H9 (cell line): ENCODE results near the gene SEMA3G. TPM values are rescaled to one million over a fixed set of nuclear protein-coding genes. Genes with fewer than 3 reads are reported as not detected.

Source experiments
- DNase-seq: peaks from one replicate; pipeline ENCODE4 v3.0.0-alpha.2; 2017
- H2AFZ ChIP-seq: one replicate; pipeline ENCODE4 v1.6.1; 2013; ENCODE audit warnings: mild to moderate bottlenecking, low read length, control low read depth, moderate library complexity
- H2AK5ac ChIP-seq: 2 replicates; pipeline ENCODE4 v1.6.1; 2013; ENCODE audit warnings: low read length, control low read depth, mixed read lengths; ENCODE audit not compliant: insufficient read length
- H2BK120ac ChIP-seq: one replicate; pipeline ENCODE4 v1.6.1; 2013; ENCODE audit warnings: low read depth, mild to moderate bottlenecking, low read length, control low read depth, inconsistent platforms; ENCODE audit not compliant: poor library complexity, severe bottlenecking
- H2BK12ac ChIP-seq: 2 replicates; pipeline ENCODE4 v1.6.1; 2013; ENCODE audit warnings: low read length, control low read depth, mixed read lengths, low read depth; ENCODE audit not compliant: insufficient read length
- H2BK15ac ChIP-seq: 2 replicates; pipeline ENCODE4 v1.6.1; 2013; ENCODE audit warnings: low read depth, low read length, control low read depth
- H2BK20ac ChIP-seq: one replicate; pipeline ENCODE4 v1.6.1; 2013; ENCODE audit warnings: low read depth, mild to moderate bottlenecking, low read length, control low read depth, inconsistent platforms; ENCODE audit not compliant: poor library complexity, severe bottlenecking
- H2BK5ac ChIP-seq: 2 replicates; pipeline ENCODE4 v1.6.1; 2013; ENCODE audit warnings: low read length, control low read depth, mixed read lengths; ENCODE audit not compliant: insufficient read length
- H3K14ac ChIP-seq: 2 replicates; pipeline ENCODE4 v1.6.1; 2013; ENCODE audit warnings: low read length, control low read depth; ENCODE audit not compliant: insufficient read depth
- H3K18ac ChIP-seq: 2 replicates; pipeline ENCODE4 v1.6.1; 2013; ENCODE audit warnings: low read depth, mild to moderate bottlenecking, mixed read lengths, low read length, control low read depth; ENCODE audit not compliant: insufficient read length
- H3K23ac ChIP-seq: 2 replicates; pipeline ENCODE4 v1.6.1; 2013; ENCODE audit warnings: low read length, control low read depth, mixed read lengths, low read depth; ENCODE audit not compliant: insufficient read length
- H3K23me2 ChIP-seq: 2 replicates; pipeline ENCODE4 v1.6.1; 2013; ENCODE audit warnings: low read depth, mild to moderate bottlenecking, mixed read lengths, low read length, control low read depth; ENCODE audit not compliant: insufficient read length, poor library complexity, severe bottlenecking
- H3K27ac ChIP-seq: 2 replicates; pipeline ENCODE4 v1.5.1; 2013; ENCODE audit warnings: low read length, control low read depth, mixed read lengths, low read depth; ENCODE audit not compliant: insufficient read length
- H3K27me3 ChIP-seq: 2 replicates; pipeline ENCODE4 v1.6.1; 2013; ENCODE audit warnings: low read length, control low read depth, inconsistent platforms; ENCODE audit not compliant: insufficient read depth
- H3K4ac ChIP-seq: 2 replicates; pipeline ENCODE4 v1.6.1; 2013; ENCODE audit warnings: low read depth, mild to moderate bottlenecking, control low read depth, inconsistent platforms, low read length, moderate library complexity
- H3K4me1 ChIP-seq: 2 replicates; pipeline ENCODE4 v1.6.1; 2013; ENCODE audit warnings: low read length, control low read depth, inconsistent platforms; ENCODE audit not compliant: insufficient read depth
- H3K4me2 ChIP-seq: 2 replicates; pipeline ENCODE4 v1.6.1; 2013; ENCODE audit warnings: low read length, control low read depth, mixed read lengths; ENCODE audit not compliant: insufficient read length, insufficient read depth
- H3K56ac ChIP-seq: 2 replicates; pipeline ENCODE4 v1.6.1; 2013; ENCODE audit warnings: low read depth, mild to moderate bottlenecking, mixed read lengths, low read length, control low read depth; ENCODE audit not compliant: insufficient read length
- H3K79me1 ChIP-seq: 2 replicates; pipeline ENCODE4 v1.6.1; 2013; ENCODE audit warnings: low read depth, mild to moderate bottlenecking, moderate library complexity, low read length, control low read depth, inconsistent platforms; ENCODE audit not compliant: insufficient read depth, poor library complexity, severe bottlenecking
- H3K79me2 ChIP-seq: 2 replicates; pipeline ENCODE4 v1.6.1; 2013; ENCODE audit warnings: low read length, control low read depth, inconsistent platforms; ENCODE audit not compliant: insufficient read depth
- H3K9ac ChIP-seq: 2 replicates; pipeline ENCODE4 v1.6.1; 2013; ENCODE audit warnings: low read length, control low read depth, mixed read lengths; ENCODE audit not compliant: insufficient read length; ENCODE audit errors: extremely low read depth
- H3K9me3 ChIP-seq: one replicate; pipeline ENCODE4 v1.6.1; 2013; ENCODE audit warnings: low read depth, low read length, inconsistent platforms; ENCODE audit not compliant: control insufficient read depth
- H3T11ph ChIP-seq: one replicate; pipeline ENCODE4 v1.6.1; 2013; ENCODE audit warnings: mild to moderate bottlenecking, low read length, control low read depth, inconsistent platforms
- H4K20me1 ChIP-seq: one replicate; pipeline ENCODE4 v1.6.1; 2013; ENCODE audit not compliant: control insufficient read depth, insufficient read length, insufficient read depth
- H4K5ac ChIP-seq: 2 replicates; pipeline ENCODE4 v1.6.1; 2013; ENCODE audit warnings: low read depth, mild to moderate bottlenecking, mixed read lengths, low read length, control low read depth; ENCODE audit not compliant: insufficient read length
- H4K8ac ChIP-seq: replicated peaks from 2 replicates; pipeline ENCODE4 v1.6.1; 2013; ENCODE audit warnings: low read length, control low read depth, mixed read lengths, low read depth; ENCODE audit not compliant: insufficient read length
- H4K91ac ChIP-seq: 2 replicates; pipeline ENCODE4 v1.6.1; 2013; ENCODE audit warnings: low read depth, mild to moderate bottlenecking, moderate library complexity, mixed read lengths, low read length, control low read depth; ENCODE audit not compliant: insufficient read length
- H3K27ac Mint-ChIP-seq, 3 experiments: 2 replicates in 2 of 3; 3 replicates in 1 of 3; pipeline ENCODE4 v1.8.0; 2020 to 2021; ENCODE audit warnings: mixed read lengths in 3 of 3, mild to moderate bottlenecking in 1 of 3, moderate library complexity in 1 of 3
- H3K27me3 Mint-ChIP-seq: 2 replicates; pipeline ENCODE4 v1.8.0; 2021; ENCODE audit warnings: low read depth, mild to moderate bottlenecking, moderate library complexity, mixed read lengths
- H3K36me3 Mint-ChIP-seq, 3 experiments: 2 replicates in 2 of 3; 3 replicates in 1 of 3; pipeline ENCODE4 v1.8.0; 2020 to 2021; ENCODE audit warnings: low read depth in 3 of 3, mixed read lengths in 3 of 3; ENCODE audit not compliant: insufficient read depth in 1 of 3
- H3K4me1 Mint-ChIP-seq, 2 experiments: 2 replicates each; pipeline ENCODE4 v1.8.0; 2020; ENCODE audit warnings: mixed read lengths in 2 of 2
- H3K4me3 Mint-ChIP-seq, 2 experiments: 2 replicates in 1 of 2; 3 replicates in 1 of 2; pipeline ENCODE4 v1.8.0; 2020 to 2021; ENCODE audit warnings: mild to moderate bottlenecking in 2 of 2, mixed read lengths in 2 of 2, moderate library complexity in 1 of 2
- H3K9me3 Mint-ChIP-seq, 2 experiments: 2 replicates in 1 of 2; 3 replicates in 1 of 2; pipeline ENCODE4 v1.8.0; 2020; ENCODE audit warnings: mild to moderate bottlenecking in 2 of 2, mixed read lengths in 2 of 2, moderate library complexity in 1 of 2
- WGBS: extraction: QIAGEN DNeasy Blood & Tissue Kit; methylation state at CpG from one replicate; pipeline ENCODE4 v1.1.7; 2013; ENCODE audit warnings: missing lambda C conversion rate, low lambda C conversion rate, mixed read lengths; ENCODE audit not compliant: insufficient read length; ENCODE audit errors: extremely low coverage; 5-methylcytosine and 5-hydroxymethylcytosine counted together
- total RNA-seq: library from RNA; stranded (reverse); gene quantifications from 2 replicates; pipeline ENCODE4 v1.2.1, GENCODE V29; 2021
- TF ChIP-seq, protein P1 (sequence below): fragments of 200-600 bp; sonication (generic); conservative IDR thresholded peaks from 3 replicates; pipeline ENCODE4 v1.8.0; 2021; ENCODE audit warnings: antibody characterized with exemption, mild to moderate bottlenecking

The SEMA3G gene
- total RNA-seq, 1 experiment from 2014 or later, result 2.4 TPM

DNA sequence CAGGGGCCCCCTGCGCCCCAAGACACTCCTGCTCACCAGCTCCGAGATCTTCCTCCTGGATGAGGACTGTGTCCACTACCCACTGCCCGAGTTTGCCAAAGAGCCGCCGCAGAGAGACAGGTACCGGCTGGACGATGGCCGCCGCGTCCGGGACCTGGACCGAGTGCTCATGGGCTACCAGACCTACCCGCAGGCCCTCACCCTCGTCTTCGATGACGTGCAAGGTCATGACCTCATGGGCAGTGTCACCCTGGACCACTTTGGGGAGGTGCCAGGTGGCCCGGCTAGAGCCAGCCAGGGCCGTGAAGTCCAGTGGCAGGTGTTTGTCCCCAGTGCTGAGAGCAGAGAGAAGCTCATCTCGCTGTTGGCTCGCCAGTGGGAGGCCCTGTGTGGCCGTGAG lies 47.2 kb upstream of the SEMA3G start:
- Histone ChIP-seq H4K8ac (no peak overlapping the region), H4K5ac (no peak overlapping the region), H3K27me3 (no peaks in the 10 kb centered on the region), H3K9ac (no peak overlapping the region), H2AK5ac (no peak overlapping the region), H3K79me1 (no peaks in the 10 kb centered on the region), H3K18ac (no peak overlapping the region), H3K14ac (no peak overlapping the region), H4K20me1 (no peaks in the 10 kb centered on the region), H2AFZ (no peak overlapping the region), H3K9me3 (no peaks in the 10 kb centered on the region), H2BK20ac (no peak overlapping the region), H2BK5ac (no peak overlapping the region), H3K56ac (no peak overlapping the region), H2BK12ac (no peak overlapping the region), H3K4me2 (no peak overlapping the region), H3T11ph (no peak overlapping the region), H2BK15ac (no peak overlapping the region), H3K4ac (no peak overlapping the region), H4K91ac (no peak overlapping the region), H2BK120ac (no peak overlapping the region), H3K79me2 (no peaks in the 10 kb centered on the region), H3K23ac (no peak overlapping the region), H3K27ac (no peak overlapping the region), H3K4me1 (no peaks in the 10 kb centered on the region), H3K23me2 (no peaks in the 10 kb centered on the region)
- H3K36me3 Mint-ChIP-seq, result peaks cover 19 to 54% (median 54%) of the 10 kb centered on the region in 3 experiments
- no peaks in the 10 kb centered on the region for H3K9me3 Mint-ChIP-seq
- H3K27me3 Mint-ChIP-seq, result no peaks in the 10 kb centered on the region
- no peak overlapping the region for H3K27ac Mint-ChIP-seq
- H3K4me1 Mint-ChIP-seq, result peaks cover 8 to 16% of the 10 kb centered on the region in 2 experiments
- TF ChIP-seq, protein P1, sequence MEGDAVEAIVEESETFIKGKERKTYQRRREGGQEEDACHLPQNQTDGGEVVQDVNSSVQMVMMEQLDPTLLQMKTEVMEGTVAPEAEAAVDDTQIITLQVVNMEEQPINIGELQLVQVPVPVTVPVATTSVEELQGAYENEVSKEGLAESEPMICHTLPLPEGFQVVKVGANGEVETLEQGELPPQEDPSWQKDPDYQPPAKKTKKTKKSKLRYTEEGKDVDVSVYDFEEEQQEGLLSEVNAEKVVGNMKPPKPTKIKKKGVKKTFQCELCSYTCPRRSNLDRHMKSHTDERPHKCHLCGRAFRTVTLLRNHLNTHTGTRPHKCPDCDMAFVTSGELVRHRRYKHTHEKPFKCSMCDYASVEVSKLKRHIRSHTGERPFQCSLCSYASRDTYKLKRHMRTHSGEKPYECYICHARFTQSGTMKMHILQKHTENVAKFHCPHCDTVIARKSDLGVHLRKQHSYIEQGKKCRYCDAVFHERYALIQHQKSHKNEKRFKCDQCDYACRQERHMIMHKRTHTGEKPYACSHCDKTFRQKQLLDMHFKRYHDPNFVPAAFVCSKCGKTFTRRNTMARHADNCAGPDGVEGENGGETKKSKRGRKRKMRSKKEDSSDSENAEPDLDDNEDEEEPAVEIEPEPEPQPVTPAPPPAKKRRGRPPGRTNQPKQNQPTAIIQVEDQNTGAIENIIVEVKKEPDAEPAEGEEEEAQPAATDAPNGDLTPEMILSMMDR, result no peak
- no peak overlapping the region for H3K4me3 Mint-ChIP-seq
- no peak for DNase-seq
- no CpG with 5 or more reads among the region's 21 CpGs for WGBS
